Measurements from ENCODE around the gene BTF3L4.

DNA sequence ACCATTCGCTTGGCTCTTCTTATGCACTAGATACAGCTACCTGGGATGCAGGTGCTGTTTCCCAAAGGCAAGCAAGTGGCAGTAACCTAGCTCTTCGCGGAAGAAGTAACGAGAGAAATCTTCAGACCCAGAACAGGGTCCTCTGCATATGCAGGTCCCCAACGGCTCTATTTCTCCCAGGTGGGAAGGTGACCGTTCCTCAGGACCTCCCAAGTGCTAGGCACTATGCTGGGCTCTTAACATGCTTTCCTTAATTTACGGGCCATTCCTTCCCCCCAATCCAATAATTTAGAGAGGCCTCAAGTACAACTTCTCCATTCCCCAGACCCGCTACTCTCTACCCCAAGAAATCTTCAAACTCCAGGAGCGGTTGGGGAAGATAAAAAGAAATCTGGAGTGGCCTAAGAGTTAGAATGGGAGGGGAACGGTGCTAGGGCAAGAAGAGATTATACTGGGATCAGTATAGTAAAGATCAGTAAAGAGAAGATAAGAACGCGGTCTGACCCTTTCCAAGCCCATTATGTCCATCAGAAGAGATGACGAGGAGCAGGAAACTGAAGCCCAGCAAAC lies 1.5 kb upstream of the BTF3L4 start:
- TF ChIP-seq, protein P1, sequence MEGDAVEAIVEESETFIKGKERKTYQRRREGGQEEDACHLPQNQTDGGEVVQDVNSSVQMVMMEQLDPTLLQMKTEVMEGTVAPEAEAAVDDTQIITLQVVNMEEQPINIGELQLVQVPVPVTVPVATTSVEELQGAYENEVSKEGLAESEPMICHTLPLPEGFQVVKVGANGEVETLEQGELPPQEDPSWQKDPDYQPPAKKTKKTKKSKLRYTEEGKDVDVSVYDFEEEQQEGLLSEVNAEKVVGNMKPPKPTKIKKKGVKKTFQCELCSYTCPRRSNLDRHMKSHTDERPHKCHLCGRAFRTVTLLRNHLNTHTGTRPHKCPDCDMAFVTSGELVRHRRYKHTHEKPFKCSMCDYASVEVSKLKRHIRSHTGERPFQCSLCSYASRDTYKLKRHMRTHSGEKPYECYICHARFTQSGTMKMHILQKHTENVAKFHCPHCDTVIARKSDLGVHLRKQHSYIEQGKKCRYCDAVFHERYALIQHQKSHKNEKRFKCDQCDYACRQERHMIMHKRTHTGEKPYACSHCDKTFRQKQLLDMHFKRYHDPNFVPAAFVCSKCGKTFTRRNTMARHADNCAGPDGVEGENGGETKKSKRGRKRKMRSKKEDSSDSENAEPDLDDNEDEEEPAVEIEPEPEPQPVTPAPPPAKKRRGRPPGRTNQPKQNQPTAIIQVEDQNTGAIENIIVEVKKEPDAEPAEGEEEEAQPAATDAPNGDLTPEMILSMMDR (conservative IDR thresholded peaks at IDR 0.05; ENCODE audit: low read depth in 2 of 2), result no peak
- TF ChIP-seq, protein P2, sequence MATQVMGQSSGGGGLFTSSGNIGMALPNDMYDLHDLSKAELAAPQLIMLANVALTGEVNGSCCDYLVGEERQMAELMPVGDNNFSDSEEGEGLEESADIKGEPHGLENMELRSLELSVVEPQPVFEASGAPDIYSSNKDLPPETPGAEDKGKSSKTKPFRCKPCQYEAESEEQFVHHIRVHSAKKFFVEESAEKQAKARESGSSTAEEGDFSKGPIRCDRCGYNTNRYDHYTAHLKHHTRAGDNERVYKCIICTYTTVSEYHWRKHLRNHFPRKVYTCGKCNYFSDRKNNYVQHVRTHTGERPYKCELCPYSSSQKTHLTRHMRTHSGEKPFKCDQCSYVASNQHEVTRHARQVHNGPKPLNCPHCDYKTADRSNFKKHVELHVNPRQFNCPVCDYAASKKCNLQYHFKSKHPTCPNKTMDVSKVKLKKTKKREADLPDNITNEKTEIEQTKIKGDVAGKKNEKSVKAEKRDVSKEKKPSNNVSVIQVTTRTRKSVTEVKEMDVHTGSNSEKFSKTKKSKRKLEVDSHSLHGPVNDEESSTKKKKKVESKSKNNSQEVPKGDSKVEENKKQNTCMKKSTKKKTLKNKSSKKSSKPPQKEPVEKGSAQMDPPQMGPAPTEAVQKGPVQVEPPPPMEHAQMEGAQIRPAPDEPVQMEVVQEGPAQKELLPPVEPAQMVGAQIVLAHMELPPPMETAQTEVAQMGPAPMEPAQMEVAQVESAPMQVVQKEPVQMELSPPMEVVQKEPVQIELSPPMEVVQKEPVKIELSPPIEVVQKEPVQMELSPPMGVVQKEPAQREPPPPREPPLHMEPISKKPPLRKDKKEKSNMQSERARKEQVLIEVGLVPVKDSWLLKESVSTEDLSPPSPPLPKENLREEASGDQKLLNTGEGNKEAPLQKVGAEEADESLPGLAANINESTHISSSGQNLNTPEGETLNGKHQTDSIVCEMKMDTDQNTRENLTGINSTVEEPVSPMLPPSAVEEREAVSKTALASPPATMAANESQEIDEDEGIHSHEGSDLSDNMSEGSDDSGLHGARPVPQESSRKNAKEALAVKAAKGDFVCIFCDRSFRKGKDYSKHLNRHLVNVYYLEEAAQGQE (IDR thresholded peaks at IDR 0.05; ENCODE audit: unreplicated experiment), result no peak
- TF ChIP-seq POLR2AphosphoS5 (IDR thresholded peaks at IDR 0.05; ENCODE audit: low read depth) (no peak), EZH2 (IDR thresholded peaks at IDR 0.05; ENCODE audit: low read depth, unreplicated experiment) (no peak), JUNB (IDR thresholded peaks at IDR 0.05; ENCODE audit: unreplicated experiment) (no peak), EZH2phosphoT487 (IDR thresholded peaks at IDR 0.05; ENCODE audit: unreplicated experiment) (no peak), ZNF331 (CRISPR knock-in tag; IDR thresholded peaks at IDR 0.05; ENCODE audit: low read depth) (no peak), NANOG (IDR thresholded peaks at IDR 0.05; ENCODE audit: borderline replicate concordance) (no peak), CREB1 (CRISPR knock-in tag; IDR thresholded peaks at IDR 0.05; ENCODE audit: low read depth) (no peak), ZNF114 (CRISPR knock-in tag; IDR thresholded peaks at IDR 0.05) (no peak), STAT1 (IDR thresholded peaks at IDR 0.05; ENCODE audit: unreplicated experiment) (no peak)
